Thyroid gland (tissue), 4 donors: ENCODE measurements around the gene KRT8. TPM values are rescaled to one million over a fixed set of nuclear protein-coding genes. Genes with fewer than 3 reads are reported as not detected.
A peak's percentile ranks its signal among the peaks of the same experiment; 100 is the strongest.

Experiments used
- DNase-seq, 2 donors: peaks; one replicate each; pipeline ENCODE4 v3.0.0-alpha.2; 2019
- H3K27ac ChIP-seq, 3 donors: fragments of 200-600 bp; sonication (generic); 1 replicate in 2 of 3; 2 replicates in 1 of 3; pipeline ENCODE4 v1.5.1; 2016 to 2019; ENCODE audit warnings: mild to moderate bottlenecking in 1 of 3, moderate library complexity in 1 of 3
- H3K27me3 ChIP-seq: fragments of 200-600 bp; sonication (generic); one replicate; pipeline ENCODE4 v1.5.1; 2019
- H3K36me3 ChIP-seq, 2 donors: fragments of 200-600 bp; sonication (generic); one replicate each; pipeline ENCODE4 v1.5.1; 2016 to 2019
- H3K4me1 ChIP-seq, 2 donors: fragments of 200-600 bp; sonication (generic); one replicate each; pipeline ENCODE4 v1.5.1; 2017 to 2019
- H3K4me3 ChIP-seq, 3 donors: fragments of 200-600 bp; sonication (generic); replicated peaks in 1 of 3; 1 replicate in 2 of 3; 2 replicates in 1 of 3; pipeline ENCODE4 v1.5.1; 2016; ENCODE audit warnings: mild to moderate bottlenecking in 1 of 3
- H3K9me3 ChIP-seq: fragments of 200-600 bp; sonication (generic); one replicate; pipeline ENCODE4 v1.5.1; 2017
- POLR2A ChIP-seq, 2 donors: fragments of 450-650 bp; IDR thresholded peaks; one replicate each; pipeline ENCODE4 v1.6.1; 2017; ENCODE audit warnings: antibody characterized with exemption in 2 of 2, mild to moderate bottlenecking in 2 of 2, moderate library complexity in 1 of 2
- WGBS, 2 donors: methylation state at CpG; one replicate each; pipeline ENCODE4 v1.1.5; 2017; 5-methylcytosine and 5-hydroxymethylcytosine counted together
- intact Hi-C: fragments of 100-400 bp; cut with DNase I; formaldehyde crosslinking; loops from one replicate; pipeline ENCODE4 v1.15.1; 2023
- total RNA-seq, 4 donors: library from RNA; depleted of rRNA; stranded (reverse); fragments of >200 nt; gene quantifications; one replicate each; pipeline ENCODE4 v1.2.3, GENCODE V29; 2016
- TF ChIP-seq, protein P1 (sequence below), 6 experiments: fragments of 200-600 bp in 3 of 6; fragments of 450-650 bp in 3 of 6; sonication (generic) in 3 of 6; IDR thresholded peaks; one replicate each; pipeline ENCODE4 v1.5.1; 2016 to 2019; ENCODE audit warnings: antibody characterized with exemption in 6 of 6, mild to moderate bottlenecking in 2 of 6, inconsistent platforms in 1 of 6, moderate library complexity in 1 of 6

KRT8 gene
- total RNA-seq, 4 donors from 2014 or later: 364 to 1,037 (median 698) TPM

DNA sequence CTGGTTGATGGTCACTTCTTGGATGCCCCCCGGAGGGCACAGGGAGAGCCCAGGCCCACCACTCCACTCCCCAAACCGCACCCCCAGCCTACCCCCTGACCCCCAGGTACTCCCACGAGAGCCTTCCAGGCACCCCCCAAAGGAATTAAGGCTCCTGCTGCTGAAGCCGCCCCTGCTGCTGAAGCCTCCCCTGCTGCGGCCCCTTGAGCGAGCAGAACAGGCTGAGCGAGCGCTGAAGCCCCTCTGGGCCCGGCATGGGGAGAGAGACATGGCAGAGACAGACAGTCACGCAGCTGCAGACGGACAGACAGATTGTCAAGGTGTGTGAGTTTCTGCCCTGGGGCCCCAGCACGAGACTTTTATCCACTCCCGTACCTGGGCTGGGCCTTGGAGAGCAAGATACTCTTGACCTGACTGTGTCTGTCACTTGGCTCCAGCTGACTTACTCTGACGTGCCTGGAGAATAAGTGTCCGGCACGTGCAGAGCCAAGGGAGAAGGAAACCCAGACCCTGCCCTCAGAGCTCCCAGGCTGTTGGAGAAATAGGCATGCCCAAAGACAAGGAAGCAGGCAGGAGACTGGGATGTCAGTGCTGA lies 56.1 kb downstream of the KRT8 start, which contains the start of gene KRT78:
KRT78 (minus strand) TSS at position 334 of the 595 bp plus-strand sequence; CDS start at position 270, 64 bp downstream.
- H3K4me1 ChIP-seq: peaks cover 13 to 25% of the 10 kb centered on the region in 2 donors
- WGBS, 2 donors: 40 to 52% methylated on average over 10 to 13 of the region's 16 CpGs
- H3K4me3 ChIP-seq: no peak within 1 kb of the TSS
- peak; percentile 74 to 76 for DNase-seq
- H3K36me3 ChIP-seq: no peaks in the 10 kb centered on the region
- H3K27me3 ChIP-seq: no peaks in the 10 kb centered on the region
- peak within 1 kb of the TSS in 2 of 3 donors; percentile 9 to 36 for H3K27ac ChIP-seq
- TF ChIP-seq POLR2A (IDR thresholded peaks at IDR 0.05): no peak
- TF ChIP-seq, protein P1, sequence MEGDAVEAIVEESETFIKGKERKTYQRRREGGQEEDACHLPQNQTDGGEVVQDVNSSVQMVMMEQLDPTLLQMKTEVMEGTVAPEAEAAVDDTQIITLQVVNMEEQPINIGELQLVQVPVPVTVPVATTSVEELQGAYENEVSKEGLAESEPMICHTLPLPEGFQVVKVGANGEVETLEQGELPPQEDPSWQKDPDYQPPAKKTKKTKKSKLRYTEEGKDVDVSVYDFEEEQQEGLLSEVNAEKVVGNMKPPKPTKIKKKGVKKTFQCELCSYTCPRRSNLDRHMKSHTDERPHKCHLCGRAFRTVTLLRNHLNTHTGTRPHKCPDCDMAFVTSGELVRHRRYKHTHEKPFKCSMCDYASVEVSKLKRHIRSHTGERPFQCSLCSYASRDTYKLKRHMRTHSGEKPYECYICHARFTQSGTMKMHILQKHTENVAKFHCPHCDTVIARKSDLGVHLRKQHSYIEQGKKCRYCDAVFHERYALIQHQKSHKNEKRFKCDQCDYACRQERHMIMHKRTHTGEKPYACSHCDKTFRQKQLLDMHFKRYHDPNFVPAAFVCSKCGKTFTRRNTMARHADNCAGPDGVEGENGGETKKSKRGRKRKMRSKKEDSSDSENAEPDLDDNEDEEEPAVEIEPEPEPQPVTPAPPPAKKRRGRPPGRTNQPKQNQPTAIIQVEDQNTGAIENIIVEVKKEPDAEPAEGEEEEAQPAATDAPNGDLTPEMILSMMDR (IDR thresholded peaks at IDR 0.05): no peak
- H3K9me3 ChIP-seq: no peaks in the 10 kb centered on the region
- intact Hi-C loops: loop anchor here (10.0 kb wide), 1 partner anchor 74 kb away; the partner anchor contains the start of gene KRT76

DNA sequence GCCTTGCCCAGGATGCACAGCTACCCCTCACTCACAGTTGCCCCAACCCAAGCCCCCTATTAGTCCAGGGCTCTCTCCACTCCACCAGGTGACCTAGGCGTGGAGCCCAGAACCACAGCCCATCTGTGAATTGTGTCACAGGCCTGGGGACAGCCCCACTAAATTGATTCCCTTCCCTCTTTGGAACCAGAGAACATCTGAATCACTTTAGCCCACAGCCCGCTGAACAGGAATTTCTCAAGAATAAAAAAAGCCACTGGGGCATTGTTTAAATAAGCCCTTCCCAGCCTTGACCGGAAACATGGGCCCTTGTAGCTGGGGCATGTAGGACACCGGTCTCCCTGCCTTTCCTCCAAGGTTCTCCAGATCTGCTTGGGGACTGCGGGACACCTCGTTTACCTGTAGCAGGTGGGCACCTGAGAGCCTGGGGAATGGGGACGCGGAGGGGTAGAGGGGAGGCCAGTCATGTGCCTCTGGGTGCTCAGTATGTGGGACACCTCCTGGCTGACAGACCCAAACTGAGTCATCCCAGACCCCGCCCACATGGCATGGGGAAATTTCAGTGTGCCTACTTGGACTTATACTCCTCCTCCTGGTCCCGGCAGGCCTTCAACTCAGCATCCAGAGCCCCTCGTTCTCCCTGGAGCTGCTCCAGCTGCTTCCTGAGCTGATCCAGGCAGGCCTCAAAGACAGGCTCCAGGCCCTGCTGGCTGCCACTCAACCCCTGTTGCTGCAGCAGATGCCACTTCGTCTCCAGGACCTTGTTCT lies 57.4 kb downstream of the KRT8 start:
- H3K4me1 ChIP-seq: peaks cover 13 to 25% of the 10 kb centered on the region in 2 donors

More for the DNA sequence above, 57.4 kb downstream of the KRT8 start:
- TF ChIP-seq POLR2A (IDR thresholded peaks at IDR 0.05): no peak
- TF ChIP-seq, protein P1 (IDR thresholded peaks at IDR 0.05): no peak
- H3K27me3 ChIP-seq: no peaks in the 10 kb centered on the region
- no peaks in the 10 kb centered on the region for H3K36me3 ChIP-seq
- intact Hi-C loops: loop anchor here (10.0 kb wide), 1 partner anchor 73 kb away; the partner anchor contains the start of gene KRT76
- no peak overlapping the region for H3K4me3 ChIP-seq
- peak; percentile 54 to 60 for DNase-seq
- no peaks in the 10 kb centered on the region for H3K9me3 ChIP-seq
- WGBS, 2 donors: 44 to 52% methylated on average over 6 to 7 of the region's 12 CpGs
- H3K27ac ChIP-seq: peak overlapping the region in 2 of 3 donors; percentile 9 to 22

Other genes starting within 250 kb of the KRT8 start
- 1 to 10 TPM in 1 of 4 donors, not detected in 3; 2.8 TPM for gene KRT1, start 224.7 kb downstream of the KRT8 start, total RNA-seq
- not detected for gene KRT77, start 201.6 kb downstream of the KRT8 start, total RNA-seq
- not detected for gene KRT76, start 127.7 kb downstream of the KRT8 start, total RNA-seq
- not detected for gene KRT3, start 109.0 kb downstream of the KRT8 start, total RNA-seq
- gene KRT4, start 91.0 kb downstream of the KRT8 start, total RNA-seq: under 1 TPM in 1 of 4 donors, not detected in 3; 0.29 TPM
- not detected for gene KRT79, start 70.8 kb downstream of the KRT8 start, total RNA-seq
- gene KRT78, start 56.1 kb downstream of the KRT8 start, total RNA-seq: under 1 TPM in 1 of 4 donors, not detected in 3; 0.40 TPM
- 100 to 1,000 TPM; 389 to 648 (median 540) TPM for gene KRT18, start 44.0 kb upstream of the KRT8 start, total RNA-seq
- 100 to 1,000 TPM; 428 to 704 (median 567) TPM for gene EIF4B, start 101.4 kb upstream of the KRT8 start, total RNA-seq
- 100 to 1,000 TPM in 3 of 4 donors, 10 to 100 TPM in 1; 86.7 to 179 (median 114) TPM for gene TNS2, start 145.0 kb upstream of the KRT8 start, total RNA-seq
- gene SPRYD3, start 174.3 kb upstream of the KRT8 start, total RNA-seq: 10 to 100 TPM; 37.8 to 82.7 (median 58.9) TPM
- 100 to 1,000 TPM in 3 of 4 donors, 10 to 100 TPM in 1; 76.6 to 363 (median 186) TPM for gene IGFBP6, start 192.6 kb upstream of the KRT8 start, total RNA-seq
- gene SOAT2, start 198.4 kb upstream of the KRT8 start, total RNA-seq: under 1 TPM in 1 of 4 donors, not detected in 3; 0.40 TPM